Erythroblast (primary cell): ENCODE data around the gene ZBTB20.

ENCODE experiments used
- GATA1 ChIP-seq: IDR thresholded peaks from 2 replicates; pipeline ENCODE4 v1.6.1; 2011; ENCODE audit warnings: low read depth, mild to moderate bottlenecking, control low read depth, low read length, moderate library complexity
- POLR2A ChIP-seq: IDR thresholded peaks from 2 replicates; pipeline ENCODE4 v1.6.1; 2011; ENCODE audit warnings: mild to moderate bottlenecking, low read length

DNA sequence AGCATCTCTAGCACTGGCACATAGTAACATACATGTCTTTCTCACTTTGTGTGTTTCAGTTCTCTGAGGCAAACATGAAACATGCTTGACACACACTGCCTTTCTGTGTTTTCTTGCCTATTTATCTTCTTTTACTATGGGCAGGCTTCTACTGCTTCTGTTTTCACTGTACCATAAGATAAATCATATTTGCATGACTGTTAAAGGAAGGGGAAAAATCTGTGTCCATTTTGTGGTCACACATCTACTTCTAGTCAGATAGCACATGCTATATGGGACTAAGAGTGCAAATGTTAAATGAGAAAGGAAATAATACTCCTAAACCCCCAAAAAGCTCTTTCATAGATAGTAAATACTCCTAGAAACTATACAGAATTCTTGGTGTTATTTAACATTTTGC lies 386.4 kb downstream of the ZBTB20 start:
- TF ChIP-seq POLR2A (no peak), GATA1 (no peak)
